IMR-90 (cell line): ENCODE data around the gene SCN1B. TPM values are rescaled to one million over a fixed set of nuclear protein-coding genes. Genes with fewer than 3 reads are reported as not detected.

Experiments
- ATAC-seq: fragments of 200-7000 bp; cut with Tn5 transposase; 2 replicates; pipeline ENCODE4 v1.9.1; 2020; ENCODE audit warnings: low read depth, mild to moderate bottlenecking, moderate library complexity
- BruUV-seq: library from RNA; stranded (reverse); fragments of 400-500 nt; replicated peaks from 2 replicates; lab custom pipeline; 2021; lab: Mats Ljungman, UMichigan
- CTCF ChIA-PET: fragments of 300-600 bp; formaldehyde crosslinking; extraction: SDS; loops from one replicate; lab custom pipeline; 2021; ENCODE audit warnings: antibody characterized with exemption; lab: Yijun Ruan, JAX
- POLR2A ChIA-PET: fragments of 300-600 bp; sonication (Branson Sonifier 250); formaldehyde crosslinking; loops from one replicate; lab custom pipeline; 2022; ENCODE audit warnings: antibody characterized with exemption; ENCODE audit not compliant: unreplicated experiment; lab: Charles Lee
- DNase-seq: peaks from one replicate; pipeline ENCODE4 v3.0.0; 2013
- H2AFZ ChIP-seq: replicated peaks from 2 replicates; pipeline ENCODE3; 2013; ENCODE audit warnings: low read length, mild to moderate bottlenecking; ENCODE audit not compliant: poor library complexity
- H2AK5ac ChIP-seq: 2 replicates; pipeline ENCODE4 v1.6.1; 2013; ENCODE audit warnings: low read depth, low read length, inconsistent platforms
- H2AK9ac ChIP-seq: replicated peaks from 2 replicates; pipeline ENCODE3; 2013; ENCODE audit warnings: mild to moderate bottlenecking, low read depth, low read length, moderate library complexity; ENCODE audit not compliant: poor library complexity
- H2BK120ac ChIP-seq: 2 replicates; pipeline ENCODE4 v1.6.1; 2013; ENCODE audit warnings: low read depth, low read length, inconsistent platforms
- H2BK15ac ChIP-seq: 3 replicates; pipeline ENCODE4 v1.6.1; 2013; ENCODE audit warnings: low read depth, low read length, inconsistent platforms
- H2BK20ac ChIP-seq: 2 replicates; pipeline ENCODE4 v1.6.1; 2013; ENCODE audit warnings: low read depth, mild to moderate bottlenecking, inconsistent platforms, low read length, moderate library complexity
- H2BK5ac ChIP-seq: 2 replicates; pipeline ENCODE4 v1.6.1; 2013; ENCODE audit warnings: mild to moderate bottlenecking, low read depth, low read length, inconsistent platforms; ENCODE audit not compliant: poor library complexity, severe bottlenecking
- H3K14ac ChIP-seq: replicated peaks from 2 replicates; pipeline ENCODE4 v1.6.1; 2013; ENCODE audit warnings: low read depth, low read length, inconsistent platforms
- H3K18ac ChIP-seq: 2 replicates; pipeline ENCODE4 v1.6.1; 2013; ENCODE audit warnings: low read depth, low read length, control low read depth
- H3K23ac ChIP-seq: 2 replicates; pipeline ENCODE4 v1.6.1; 2013; ENCODE audit warnings: low read depth, low read length, inconsistent platforms
- H3K27ac ChIP-seq: 2 replicates; pipeline ENCODE4 v1.5.1; 2013; ENCODE audit warnings: mild to moderate bottlenecking, control low read depth, low read length; ENCODE audit not compliant: insufficient read depth
- H3K27me3 ChIP-seq: 2 replicates; pipeline ENCODE4 v1.6.1; 2013; ENCODE audit warnings: low read length; ENCODE audit not compliant: control insufficient read depth, insufficient read depth
- H3K36me3 ChIP-seq: 2 replicates; pipeline ENCODE4 v1.6.1; 2013; ENCODE audit warnings: low read length, mixed read lengths; ENCODE audit not compliant: control insufficient read depth, insufficient read depth
- H3K4ac ChIP-seq: 2 replicates; pipeline ENCODE4 v1.6.1; 2013; ENCODE audit warnings: low read depth, low read length, inconsistent platforms
- H3K4me1 ChIP-seq: 2 replicates; pipeline ENCODE4 v1.6.1; 2013; ENCODE audit warnings: low read length, mixed read lengths; ENCODE audit not compliant: control insufficient read depth, insufficient read depth
- H3K4me2 ChIP-seq: 2 replicates; pipeline ENCODE4 v1.6.1; 2013; ENCODE audit warnings: low read depth, mild to moderate bottlenecking, control low read depth, low read length, moderate library complexity
- H3K4me3 ChIP-seq: 2 replicates; pipeline ENCODE4 v1.5.1; 2013; ENCODE audit warnings: low read depth, mild to moderate bottlenecking, control low read depth, low read length, moderate library complexity; ENCODE audit not compliant: insufficient read depth
- H3K56ac ChIP-seq: 2 replicates; pipeline ENCODE4 v1.6.1; 2013; ENCODE audit warnings: low read length, inconsistent platforms; ENCODE audit not compliant: insufficient read depth; ENCODE audit errors: extremely low read depth
- H3K79me1 ChIP-seq, 2 experiments: 2 replicates each; pipeline ENCODE4 v1.6.1; 2013; ENCODE audit warnings: low read length in 2 of 2, inconsistent platforms in 1 of 2, low read depth in 1 of 2
- H3K9ac ChIP-seq: 2 replicates; pipeline ENCODE4 v1.6.1; 2013; ENCODE audit warnings: low read depth, low read length, control low read depth
- H3K9me1 ChIP-seq: 2 replicates; pipeline ENCODE4 v1.6.1; 2013; ENCODE audit warnings: low read length, inconsistent platforms; ENCODE audit not compliant: insufficient read depth
- H3K9me3 ChIP-seq: 2 replicates; pipeline ENCODE4 v1.6.1; 2013; ENCODE audit warnings: low read length; ENCODE audit not compliant: control insufficient read depth, insufficient read depth
- H4K20me1 ChIP-seq: 2 replicates; pipeline ENCODE4 v1.6.1; 2013; ENCODE audit warnings: low read length, inconsistent platforms; ENCODE audit not compliant: insufficient read depth
- H4K5ac ChIP-seq: 2 replicates; pipeline ENCODE4 v1.6.1; 2013; ENCODE audit warnings: mild to moderate bottlenecking, low read depth, low read length, control low read depth
- H4K8ac ChIP-seq, 2 experiments: 2 replicates each; pipeline ENCODE4 v1.6.1; 2013; ENCODE audit warnings: low read depth in 2 of 2, low read length in 2 of 2, control low read depth in 1 of 2, inconsistent platforms in 1 of 2
- H4K91ac ChIP-seq: 2 replicates; pipeline ENCODE4 v1.6.1; 2013; ENCODE audit warnings: low read depth, low read length, inconsistent platforms; ENCODE audit not compliant: insufficient read depth
- BHLHE40 ChIP-seq: fragments of 150-350 bp; IDR thresholded peaks from 2 replicates; pipeline ENCODE4 v1.6.1; 2016; ENCODE audit warnings: mild to moderate bottlenecking, low read depth, low read length
- CTCF ChIP-seq: conservative IDR thresholded peaks from 2 replicates; pipeline ENCODE4 v1.5.1; 2012; ENCODE audit warnings: mild to moderate bottlenecking, low read depth, low read length, improper control_type of control experiment
- FOS ChIP-seq: fragments of 150-350 bp; IDR thresholded peaks from 2 replicates; pipeline ENCODE4 v1.6.1; 2016; ENCODE audit warnings: low read depth, low read length
- MAFK ChIP-seq: IDR thresholded peaks from 2 replicates; pipeline ENCODE4 v1.6.1; 2012; ENCODE audit warnings: low read depth, low read length, improper control_type of control experiment
- MAZ ChIP-seq: IDR thresholded peaks from 2 replicates; pipeline ENCODE4 v1.6.1; 2012; ENCODE audit warnings: low read depth, mild to moderate bottlenecking, low read length, improper control_type of control experiment, moderate library complexity, borderline replicate concordance
- NFE2L2 ChIP-seq: fragments of 150-350 bp; IDR thresholded peaks from 2 replicates; pipeline ENCODE4 v1.6.1; 2016; ENCODE audit warnings: low read depth, mild to moderate bottlenecking, low read length
- SMC3 ChIP-seq: fragments of 150-350 bp; IDR thresholded peaks from 2 replicates; pipeline ENCODE4 v1.6.1; 2016; ENCODE audit warnings: low read depth, mild to moderate bottlenecking, antibody characterized with exemption, low read length, moderate library complexity
- USF2 ChIP-seq: fragments of 150-350 bp; IDR thresholded peaks from 2 replicates; pipeline ENCODE4 v1.6.1; 2017; ENCODE audit warnings: mild to moderate bottlenecking, antibody characterized with exemption, low read length, low read depth
- WGBS, 2 experiments: methylation state at CpG; one replicate each; pipeline versions ENCODE4 v1.1.5 to v1.1.7; 2013; ENCODE audit warnings: missing lambda C conversion rate in 2 of 2; ENCODE audit not compliant: insufficient read length in 1 of 2; ENCODE audit errors: extremely low coverage in 2 of 2; 5-methylcytosine and 5-hydroxymethylcytosine counted together
- dilution Hi-C: fragments of 300-500 bp; cut with HindIII; formaldehyde crosslinking; loops from one replicate; pipeline ENCODE4 v1.14.3; 2018; ENCODE audit warnings: low sequenced_read_pairs; ENCODE audit not compliant: unreplicated experiment
- in situ Hi-C: fragments of 300-500 bp; cut with MboI; formaldehyde crosslinking; loops from 3 replicates; pipeline ENCODE4 v1.14.3; 2019; ENCODE audit warnings: low sequenced_read_pairs, inconsistent platforms, mixed read lengths
- intact Hi-C: fragments of 100-400 bp; cut with micrococcal nuclease; formaldehyde crosslinking; loops from 2 replicates; pipeline ENCODE4 v1.10.0; 2022
- polyA plus RNA-seq, 3 experiments: library from polyadenylated mRNA; depleted of rRNA; stranded (reverse); fragments of >200 nt; gene quantifications; 2 replicates each; pipeline ENCODE4 v1.2.3, GENCODE V29; 2012; ENCODE audit warnings: low replicate concordance in 1 of 3
- total RNA-seq: library from RNA; depleted of rRNA; stranded (reverse); fragments of >200 nt; gene quantifications from 2 replicates; pipeline ENCODE4 v1.2.3, GENCODE V29; 2012

Gene SCN1B
- total and polyA plus RNA-seq, 2 of the 4 experiments (the other 2 are of a cell fraction), result 2.0 to 9.6 TPM

- no peak overlapping the region for H3K4me2 ChIP-seq
- no peak overlapping the region for H3K4me3 ChIP-seq
- no peak overlapping the region for H3K9ac ChIP-seq
- H3K9me1 ChIP-seq, result no peaks in the 10 kb centered on the region; the same call in 1 of the 2 replicates
- H2AFZ ChIP-seq, result no peak overlapping the region
- no peak overlapping the region for H2BK15ac ChIP-seq
- H4K8ac ChIP-seq, result no peak overlapping the region
- no peak overlapping the region for H2AK5ac ChIP-seq
- H3K27ac ChIP-seq, result no peak overlapping the region
- H3K18ac ChIP-seq, result no peak overlapping the region
- H3K23ac ChIP-seq, result no peak overlapping the region
- H3K9me3 ChIP-seq, result no peaks in the 10 kb centered on the region
- no peaks in the 10 kb centered on the region for H3K27me3 ChIP-seq
- H4K20me1 ChIP-seq, result 0 out of 2 replicates have a peak, but pooled peaks cover 4% of the 10 kb centered on the region
- ATAC-seq (peak; percentile 56; the same call in 1 of the 2 replicates), DNase-seq (peak; percentile 64)
- no peak overlapping the region for H2BK120ac ChIP-seq
- no peaks in the 10 kb centered on the region for H3K4me1 ChIP-seq
- no peak overlapping the region for H4K91ac ChIP-seq
- H2AK9ac ChIP-seq, result no peak overlapping the region
- CTCF ChIA-PET, result no interaction called here
- TF ChIP-seq NFE2L2 (no peak), FOS (no peak), SMC3 (no peak), CTCF (no peak), MAFK (no peak), USF2 (0 out of 2 replicates have a peak, but pooled peaks have one; percentile 8), BHLHE40 (peak; percentile 41; the same call in 1 of the 2 replicates), MAZ (no peak)
- no peak overlapping the region for H2BK20ac ChIP-seq
- H3K79me1 ChIP-seq, result peaks cover 0 to 18% of the 10 kb centered on the region in 2 experiments; a peak in 3 of 4 replicates
- H3K4ac ChIP-seq, result no peak overlapping the region
- no peak overlapping the region for H2BK5ac ChIP-seq
- no peak overlapping the region for H4K5ac ChIP-seq
- intact Hi-C loops, result no loop called here
- POLR2A ChIA-PET, result no interaction called here
- dilution Hi-C loops, result no loop called here
- WGBS, 2 experiments, result 90% methylated on average over 2 of the region's 16 CpGs; no CpG with 5 or more reads in 1 of the 2 experiments
- no peak overlapping the region for H3K14ac ChIP-seq
- H3K36me3 ChIP-seq, result peaks cover 73% of the 10 kb centered on the region
- no TSS peak for BruUV-seq
- in situ Hi-C loops, result no loop called here
- no peak overlapping the region for H3K56ac ChIP-seq
These were observed 14.9 kb upstream of the SCN1B start for GRCh38 chr19:35015270-35015953.
